Endodermal cell (in vitro differentiated cells): ENCODE measurements around the gene ADGRF4. TPM values are rescaled to one million over a fixed set of nuclear protein-coding genes. Genes with fewer than 3 reads are reported as not detected.

Experiments
- DNase-seq: peaks from one replicate; pipeline ENCODE4 v3.0.0-alpha.2; 2017
- H3K27ac ChIP-seq: 2 replicates; pipeline ENCODE4 v1.5.1; 2013; ENCODE audit warnings: mild to moderate bottlenecking, low read depth, low read length, moderate library complexity
- H3K27me3 ChIP-seq: 2 replicates; pipeline ENCODE4 v1.6.1; 2013; ENCODE audit warnings: mild to moderate bottlenecking, low read length, moderate library complexity; ENCODE audit not compliant: insufficient read depth, control insufficient read depth, poor library complexity, severe bottlenecking
- H3K36me3 ChIP-seq: 2 replicates; pipeline ENCODE4 v1.7.0; 2013; ENCODE audit warnings: mild to moderate bottlenecking, low read length, moderate library complexity; ENCODE audit not compliant: control insufficient read depth, insufficient read depth
- H3K4me1 ChIP-seq: one replicate; pipeline ENCODE4 v1.7.0; 2013; ENCODE audit warnings: low read length; ENCODE audit not compliant: control insufficient read depth, insufficient read depth
- H3K4me3 ChIP-seq: 2 replicates; pipeline ENCODE4 v1.5.1; 2013; ENCODE audit warnings: mild to moderate bottlenecking, low read length, moderate library complexity
- H3K9ac ChIP-seq: 2 replicates; pipeline ENCODE4 v1.6.1; 2013; ENCODE audit warnings: mild to moderate bottlenecking, low read length, moderate library complexity; ENCODE audit not compliant: poor library complexity, severe bottlenecking; ENCODE audit errors: extremely low read depth
- H3K9me3 ChIP-seq: 2 replicates; pipeline ENCODE4 v1.6.1; 2013; ENCODE audit warnings: mild to moderate bottlenecking, low read length, moderate library complexity; ENCODE audit not compliant: control insufficient read depth
- H3K27ac Mint-ChIP-seq: 2 replicates; pipeline ENCODE4 v1.8.0; 2020; ENCODE audit warnings: mixed read lengths
- H3K27me3 Mint-ChIP-seq: 2 replicates; pipeline ENCODE4 v1.8.0; 2021; ENCODE audit warnings: mild to moderate bottlenecking, mixed read lengths; ENCODE audit not compliant: insufficient read depth
- H3K36me3 Mint-ChIP-seq: 2 replicates; pipeline ENCODE4 v1.8.0; 2020; ENCODE audit warnings: low read depth, mixed read lengths
- H3K4me1 Mint-ChIP-seq: 2 replicates; pipeline ENCODE4 v1.8.0; 2020; ENCODE audit warnings: mixed read lengths
- H3K4me3 Mint-ChIP-seq: 2 replicates; pipeline ENCODE4 v1.8.0; 2020; ENCODE audit warnings: mild to moderate bottlenecking, moderate library complexity, mixed read lengths
- H3K9me3 Mint-ChIP-seq: 2 replicates; pipeline ENCODE4 v1.8.0; 2020; ENCODE audit warnings: mild to moderate bottlenecking, mixed read lengths
- WGBS, 2 experiments: methylation state at CpG; one replicate each; pipeline versions ENCODE4 v1.1.5 to v1.1.7; 2013; ENCODE audit warnings: missing lambda C conversion rate in 2 of 2, mixed read lengths in 1 of 2; ENCODE audit not compliant: insufficient coverage in 1 of 2, insufficient read length in 1 of 2; 5-methylcytosine and 5-hydroxymethylcytosine counted together
- total RNA-seq, 2 donors: library from RNA; stranded (reverse); fragmentation: NEBNext Ultra II Directional in 1 of 2; extraction: Animal tissue kit (Norgen Biotek cat#: 25700) in 1 of 2; gene quantifications; 2 replicates in 1 of 2; 3 replicates in 1 of 2; pipeline ENCODE4 v1.2.1, GENCODE V29; 2021
- TF ChIP-seq, protein P1 (sequence below): fragments of 200-600 bp; sonication (generic); conservative IDR thresholded peaks from 2 replicates; pipeline ENCODE4 v1.5.0; 2021; ENCODE audit warnings: antibody characterized with exemption, mild to moderate bottlenecking

The ADGRF4 gene
- total RNA-seq, 2 donors from 2014 or later: 0.18 to 1.3 TPM

DNA sequence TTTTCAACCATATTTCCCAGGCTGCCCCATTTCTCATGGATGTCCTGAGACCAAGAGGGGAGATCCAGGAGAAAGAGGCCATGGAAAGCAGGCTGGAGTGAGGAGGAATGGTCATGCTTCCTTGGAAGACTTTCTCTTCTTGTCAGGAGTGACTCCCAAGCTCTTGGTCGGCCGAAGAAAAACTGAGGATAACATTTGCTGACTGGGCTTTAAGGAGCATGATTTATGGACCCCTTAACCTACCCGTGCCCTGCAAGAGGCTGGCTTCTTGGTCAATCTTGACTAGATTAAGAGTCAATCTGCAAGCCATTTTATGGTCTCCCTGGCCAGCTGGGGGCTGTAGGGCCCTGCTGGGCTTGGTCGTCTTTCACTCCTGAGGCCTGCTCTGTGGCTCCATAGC lies 22.8 kb downstream of the ADGRF4 start:
- Mint-ChIP-seq H3K27me3 (no peaks in the 10 kb centered on the region), H3K4me3 (no peak overlapping the region), H3K36me3 (no peaks in the 10 kb centered on the region), H3K9me3 (no peaks in the 10 kb centered on the region), H3K27ac (no peak overlapping the region), H3K4me1 (no peaks in the 10 kb centered on the region)
- no peak overlapping the region for H3K27ac ChIP-seq
- H3K4me1 ChIP-seq: no peaks in the 10 kb centered on the region
- no peaks in the 10 kb centered on the region for H3K9me3 ChIP-seq
- peaks cover 6% of the 10 kb centered on the region for H3K36me3 ChIP-seq
- H3K27me3 ChIP-seq: no peaks in the 10 kb centered on the region
- H3K9ac ChIP-seq: no peak overlapping the region
- no peak for DNase-seq
- WGBS, 2 experiments: 90 to 95% methylated on average over 2 to 4 of the region's 4 CpGs
- no peak overlapping the region for H3K4me3 ChIP-seq
- TF ChIP-seq, protein P1, sequence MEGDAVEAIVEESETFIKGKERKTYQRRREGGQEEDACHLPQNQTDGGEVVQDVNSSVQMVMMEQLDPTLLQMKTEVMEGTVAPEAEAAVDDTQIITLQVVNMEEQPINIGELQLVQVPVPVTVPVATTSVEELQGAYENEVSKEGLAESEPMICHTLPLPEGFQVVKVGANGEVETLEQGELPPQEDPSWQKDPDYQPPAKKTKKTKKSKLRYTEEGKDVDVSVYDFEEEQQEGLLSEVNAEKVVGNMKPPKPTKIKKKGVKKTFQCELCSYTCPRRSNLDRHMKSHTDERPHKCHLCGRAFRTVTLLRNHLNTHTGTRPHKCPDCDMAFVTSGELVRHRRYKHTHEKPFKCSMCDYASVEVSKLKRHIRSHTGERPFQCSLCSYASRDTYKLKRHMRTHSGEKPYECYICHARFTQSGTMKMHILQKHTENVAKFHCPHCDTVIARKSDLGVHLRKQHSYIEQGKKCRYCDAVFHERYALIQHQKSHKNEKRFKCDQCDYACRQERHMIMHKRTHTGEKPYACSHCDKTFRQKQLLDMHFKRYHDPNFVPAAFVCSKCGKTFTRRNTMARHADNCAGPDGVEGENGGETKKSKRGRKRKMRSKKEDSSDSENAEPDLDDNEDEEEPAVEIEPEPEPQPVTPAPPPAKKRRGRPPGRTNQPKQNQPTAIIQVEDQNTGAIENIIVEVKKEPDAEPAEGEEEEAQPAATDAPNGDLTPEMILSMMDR: no peak

DNA sequence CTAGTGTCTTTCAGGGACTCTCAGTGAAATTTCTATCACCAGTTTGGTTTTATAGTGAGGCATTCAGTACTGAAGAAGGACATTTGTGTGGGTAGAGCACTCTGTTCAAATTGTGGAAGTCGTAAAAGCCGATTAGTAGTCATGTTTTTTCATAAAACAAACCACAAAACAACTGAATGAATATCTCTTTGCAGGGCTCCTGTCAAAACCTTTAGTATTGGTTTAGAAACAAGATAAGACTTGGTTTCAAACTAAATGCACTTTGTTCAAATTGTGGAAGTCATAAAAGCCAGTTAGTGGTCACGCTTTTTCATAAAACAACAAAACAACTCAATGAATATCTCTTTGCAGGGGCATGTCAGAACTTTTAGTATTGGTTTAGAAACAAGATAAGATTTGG lies 23.8 kb downstream of the ADGRF4 start:
- H3K9me3 ChIP-seq: no peaks in the 10 kb centered on the region
- H3K27me3 Mint-ChIP-seq: no peaks in the 10 kb centered on the region
- 95% methylated on average over 3 of the region's 3 CpGs; no CpG with 5 or more reads in 1 of the 2 experiments for WGBS, 2 experiments
- TF ChIP-seq, protein P1: no peak
- no peaks in the 10 kb centered on the region for H3K4me1 Mint-ChIP-seq
- no peaks in the 10 kb centered on the region for H3K36me3 Mint-ChIP-seq
- H3K36me3 ChIP-seq: peaks cover 6% of the 10 kb centered on the region
- no peak overlapping the region for H3K27ac Mint-ChIP-seq
- DNase-seq: no peak
- no peak overlapping the region for H3K4me3 Mint-ChIP-seq
- H3K9me3 Mint-ChIP-seq: no peaks in the 10 kb centered on the region
- no peaks in the 10 kb centered on the region for H3K27me3 ChIP-seq
- no peak overlapping the region for H3K27ac ChIP-seq
- no peaks in the 10 kb centered on the region for H3K4me1 ChIP-seq
- no peak overlapping the region for H3K4me3 ChIP-seq
- no peak overlapping the region for H3K9ac ChIP-seq

DNA sequence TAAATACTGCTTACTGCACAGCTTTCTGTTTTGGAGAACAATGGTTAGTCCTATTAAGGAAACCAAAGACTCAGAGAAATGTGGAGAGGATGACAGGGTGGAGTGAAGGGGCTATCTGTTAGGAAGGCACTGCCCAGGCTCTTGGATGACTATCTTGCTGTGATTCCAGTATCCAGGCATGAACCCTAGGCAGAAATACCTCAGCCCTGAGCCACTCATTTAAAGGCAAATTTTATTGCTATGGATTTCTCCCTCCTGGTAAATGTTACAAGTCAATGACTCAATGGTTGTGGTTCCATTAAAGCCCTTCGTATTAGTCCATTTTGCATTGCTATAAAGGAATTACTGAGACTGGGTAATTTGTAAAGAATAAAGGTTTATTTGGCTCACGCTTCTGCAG lies 25.9 kb downstream of the ADGRF4 start:
- WGBS, 2 experiments: 92 to 96% methylated on average over 2 of the region's 2 CpGs
- no peaks in the 10 kb centered on the region for H3K9me3 ChIP-seq
- no peaks in the 10 kb centered on the region for H3K9me3 Mint-ChIP-seq
- no peak for DNase-seq
- no peak overlapping the region for H3K4me3 Mint-ChIP-seq
- TF ChIP-seq, protein P1: no peak
- no peaks in the 10 kb centered on the region for H3K27me3 Mint-ChIP-seq
- no peak overlapping the region for H3K9ac ChIP-seq
- H3K36me3 ChIP-seq: peaks cover 6% of the 10 kb centered on the region
- H3K27ac ChIP-seq: no peak overlapping the region
- H3K36me3 Mint-ChIP-seq: no peaks in the 10 kb centered on the region
- no peak overlapping the region for H3K4me3 ChIP-seq
- H3K4me1 Mint-ChIP-seq: no peaks in the 10 kb centered on the region
- no peaks in the 10 kb centered on the region for H3K4me1 ChIP-seq
- H3K27ac Mint-ChIP-seq: no peak overlapping the region
- no peaks in the 10 kb centered on the region for H3K27me3 ChIP-seq
